Activated CD4-positive, alpha-beta T cell treated with anti-CD3 and anti-CD28 coated beads, Interleukin-2, amount 10 ng/mL, durations not matched to agents 7 days and 5 days (primary cell): ENCODE data around the gene HDAC4. TPM values are rescaled to one million over a fixed set of nuclear protein-coding genes. Genes with fewer than 3 reads are reported as not detected.

Source experiments
- CTCF ChIA-PET: fragments of 350-600 bp; sonication (Branson Sonifier 250); formaldehyde crosslinking; loops from one replicate; lab custom pipeline; 2021; ENCODE audit warnings: antibody characterized with exemption; lab: Charles Lee
- POLR2A ChIA-PET: fragments of 350-600 bp; sonication (Branson Sonifier 250); formaldehyde crosslinking; loops from one replicate; lab custom pipeline; 2021; ENCODE audit warnings: antibody characterized with exemption; lab: Charles Lee
- DNase-seq: peaks from one replicate; pipeline ENCODE4 v3.0.0-alpha.2; 2020
- H3K27ac Mint-ChIP-seq: one replicate; pipeline ENCODE4 v1.8.0; 2021; ENCODE audit warnings: mild to moderate bottlenecking, moderate library complexity, mixed read lengths
- H3K27me3 Mint-ChIP-seq: one replicate; pipeline ENCODE4 v1.8.0; 2021; ENCODE audit warnings: mixed read lengths
- H3K36me3 Mint-ChIP-seq: one replicate; pipeline ENCODE4 v1.8.0; 2021; ENCODE audit warnings: low read depth, mixed read lengths
- H3K4me1 Mint-ChIP-seq: one replicate; pipeline ENCODE4 v1.8.0; 2021; ENCODE audit warnings: mixed read lengths
- H3K4me3 Mint-ChIP-seq: one replicate; pipeline ENCODE4 v1.8.0; 2021; ENCODE audit warnings: mild to moderate bottlenecking, moderate library complexity, mixed read lengths
- H3K9me3 Mint-ChIP-seq: one replicate; pipeline ENCODE4 v1.8.0; 2021; ENCODE audit warnings: mixed read lengths
- total RNA-seq, 2 experiments: library from RNA; stranded (reverse); gene quantifications; one replicate each; pipeline ENCODE4 v1.2.3, GENCODE V29; 2021

HDAC4 gene
- total RNA-seq, 2 experiments from 2014 or later, result 57.1 to 68.4 TPM

DNA sequence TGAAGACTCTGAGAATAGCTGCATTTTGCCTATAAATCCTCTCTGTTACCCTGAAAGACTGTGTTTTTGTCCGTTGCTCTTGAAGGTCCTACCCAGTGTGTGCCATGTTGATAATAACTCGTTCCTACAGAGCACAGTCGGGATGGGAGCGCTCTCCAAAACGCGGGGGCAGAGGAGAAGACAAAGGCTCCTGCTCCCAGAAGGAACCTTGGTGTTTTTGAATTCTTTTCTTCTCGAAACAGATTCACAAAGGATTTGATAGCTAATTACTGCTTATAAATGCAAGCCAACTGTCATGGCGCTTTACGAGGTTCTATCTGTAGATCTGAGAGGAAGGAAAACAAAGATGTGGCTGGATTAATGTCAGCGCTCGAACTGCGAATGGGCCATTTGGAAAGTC, 19.3 kb upstream of the HDAC4 start:
- H3K4me1 Mint-ChIP-seq, result no peaks in the 10 kb centered on the region
- no peaks in the 10 kb centered on the region for H3K36me3 Mint-ChIP-seq
- H3K9me3 Mint-ChIP-seq, result no peaks in the 10 kb centered on the region
- H3K4me3 Mint-ChIP-seq, result no peak overlapping the region
- POLR2A ChIA-PET, result no interaction called here
- H3K27ac Mint-ChIP-seq, result no peak overlapping the region
- CTCF ChIA-PET, result no interaction called here
- peaks cover 8% of the 10 kb centered on the region for H3K27me3 Mint-ChIP-seq
- no peak for DNase-seq

DNA sequence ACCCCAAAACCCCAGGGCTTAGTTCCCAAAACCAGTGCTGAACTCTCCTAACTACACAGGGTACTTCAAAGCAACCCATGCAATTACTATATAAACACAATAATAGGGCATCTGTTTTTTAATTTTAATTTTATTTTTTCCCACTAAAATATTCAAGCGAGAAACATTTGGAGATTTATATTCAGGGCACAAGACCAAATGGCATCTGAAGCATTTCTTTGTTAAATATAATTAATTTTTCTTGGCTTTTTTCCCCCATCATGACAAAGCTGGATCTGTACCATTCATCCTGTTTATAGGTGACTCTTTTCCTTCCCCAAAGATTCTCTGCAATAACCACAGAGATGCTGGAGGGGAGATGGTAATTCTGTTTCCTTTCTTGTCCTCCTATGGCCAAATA, 18.1 kb upstream of the HDAC4 start:
- ChIA-PET POLR2A (no interaction called here), CTCF (no interaction called here)
- H3K27me3 Mint-ChIP-seq, result peaks cover 8% of the 10 kb centered on the region

DNA sequence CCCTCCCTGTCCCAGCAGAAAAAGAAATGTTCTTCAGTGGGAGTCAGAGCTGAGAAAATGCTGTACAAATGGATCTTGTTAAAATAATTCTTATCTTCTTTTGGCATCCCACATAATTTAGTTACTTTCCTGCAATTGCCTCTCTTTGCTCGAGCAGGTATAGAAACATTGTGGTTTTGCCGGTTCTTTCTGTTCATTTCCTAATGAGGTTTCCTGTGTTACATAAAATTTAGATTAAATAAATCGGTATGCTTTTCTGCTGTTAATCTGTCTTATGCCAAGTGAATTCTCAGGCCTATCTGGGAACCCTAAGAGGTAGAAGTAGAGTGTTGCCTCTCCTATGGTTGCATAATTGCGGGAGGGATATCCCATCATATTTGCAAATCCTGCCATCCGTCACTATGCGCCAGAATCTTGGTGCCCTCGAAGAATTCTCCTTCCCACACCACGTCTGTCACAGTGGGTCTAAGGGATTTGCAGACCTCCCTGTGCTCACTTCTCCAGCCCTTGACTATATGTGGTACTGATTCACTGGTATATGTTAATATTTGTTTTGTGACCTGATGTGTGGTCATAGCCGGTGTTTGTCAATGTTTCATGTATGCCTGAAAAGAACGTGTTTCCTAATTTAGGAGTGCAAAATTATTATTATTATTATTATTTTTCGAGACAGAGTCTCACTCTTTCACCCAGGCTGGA, 12.2 kb upstream of the HDAC4 start:
- DNase-seq, result no peak
- ChIA-PET POLR2A (no interaction called here), CTCF (no interaction called here)
- peaks cover 11% of the 10 kb centered on the region for H3K27me3 Mint-ChIP-seq
- H3K4me3 Mint-ChIP-seq, result no peak overlapping the region
- no peaks in the 10 kb centered on the region for H3K36me3 Mint-ChIP-seq
- peaks cover 10% of the 10 kb centered on the region for H3K9me3 Mint-ChIP-seq
- H3K27ac Mint-ChIP-seq, result no peak overlapping the region
- H3K4me1 Mint-ChIP-seq, result peaks cover 15% of the 10 kb centered on the region

More for the DNA sequence above, 18.1 kb upstream of the HDAC4 start:
- H3K9me3 Mint-ChIP-seq, result peaks cover 5% of the 10 kb centered on the region
- H3K4me1 Mint-ChIP-seq, result peaks cover 3% of the 10 kb centered on the region
- H3K27ac Mint-ChIP-seq, result no peak overlapping the region
- no peak for DNase-seq
- no peaks in the 10 kb centered on the region for H3K36me3 Mint-ChIP-seq
- no peak overlapping the region for H3K4me3 Mint-ChIP-seq

DNA sequence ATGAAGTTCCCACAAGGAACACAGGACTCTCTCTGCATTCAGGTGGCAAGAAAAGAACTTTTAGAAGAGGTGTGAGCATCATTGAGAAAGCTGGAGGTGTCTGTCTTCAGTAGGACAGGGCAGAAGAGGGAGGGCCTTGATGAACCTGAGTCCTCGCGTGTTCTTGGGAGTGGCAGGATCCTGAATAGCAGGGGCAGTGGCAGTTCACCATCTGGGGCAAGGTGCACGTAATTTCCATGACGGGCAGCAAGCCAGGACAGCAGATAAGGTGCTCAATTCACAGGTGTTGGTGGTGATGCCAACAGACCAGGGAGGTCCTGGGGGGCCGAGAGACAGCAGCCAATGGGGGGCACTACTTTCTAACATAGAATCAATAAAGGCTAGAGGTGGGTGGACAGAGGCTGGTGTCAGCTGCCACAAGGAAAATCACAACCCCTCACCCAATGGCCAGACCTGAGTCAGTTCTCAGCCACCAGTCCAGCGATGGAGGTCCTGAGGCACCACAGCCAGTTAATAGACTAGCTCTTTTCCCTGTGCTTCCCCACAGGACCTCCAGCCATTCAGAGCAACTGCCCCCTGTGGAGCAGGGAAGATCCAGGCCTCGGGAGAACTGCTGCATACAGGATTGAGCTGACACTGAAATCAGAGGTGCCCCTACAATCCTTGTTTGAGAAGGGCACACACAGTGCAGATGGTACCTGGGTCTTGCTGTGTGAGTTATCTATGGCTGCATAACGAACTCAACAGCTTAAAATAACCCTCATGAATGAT, 10.9 kb upstream of the HDAC4 start:
- ChIA-PET CTCF (no interaction called here), POLR2A (no interaction called here)
- Mint-ChIP-seq H3K36me3 (no peaks in the 10 kb centered on the region), H3K27me3 (peaks cover 11% of the 10 kb centered on the region), H3K27ac (no peak overlapping the region), H3K9me3 (peaks cover 10% of the 10 kb centered on the region), H3K4me3 (no peak overlapping the region), H3K4me1 (peaks cover 15% of the 10 kb centered on the region)
- no peak for DNase-seq

DNA sequence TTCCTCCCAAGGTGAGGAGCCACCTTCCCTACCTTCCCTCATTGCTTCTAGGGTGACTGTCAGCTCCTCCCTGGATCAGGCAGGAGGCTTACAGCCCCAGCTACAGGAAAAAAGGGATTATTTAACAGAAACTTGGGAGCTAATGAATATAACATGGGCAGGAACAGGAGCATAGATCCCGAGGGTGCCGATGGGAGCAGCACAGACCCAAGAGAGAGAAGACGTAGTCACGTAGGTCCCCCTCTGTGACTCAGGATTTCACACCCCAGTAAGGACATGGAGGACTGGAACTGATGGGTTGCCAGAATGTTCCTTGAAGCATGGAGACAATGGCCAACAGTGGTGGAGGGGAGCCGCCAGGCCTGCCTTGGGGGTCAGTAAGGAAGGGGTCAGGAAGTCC, 10.3 kb upstream of the HDAC4 start:
- no peaks in the 10 kb centered on the region for H3K36me3 Mint-ChIP-seq
- ChIA-PET CTCF (no interaction called here), POLR2A (no interaction called here)
- H3K4me3 Mint-ChIP-seq, result no peak overlapping the region
- DNase-seq, result no peak
- H3K27me3 Mint-ChIP-seq, result peaks cover 8% of the 10 kb centered on the region
- no peak overlapping the region for H3K27ac Mint-ChIP-seq
- peaks cover 10% of the 10 kb centered on the region for H3K9me3 Mint-ChIP-seq
- H3K4me1 Mint-ChIP-seq, result peaks cover 15% of the 10 kb centered on the region

DNA sequence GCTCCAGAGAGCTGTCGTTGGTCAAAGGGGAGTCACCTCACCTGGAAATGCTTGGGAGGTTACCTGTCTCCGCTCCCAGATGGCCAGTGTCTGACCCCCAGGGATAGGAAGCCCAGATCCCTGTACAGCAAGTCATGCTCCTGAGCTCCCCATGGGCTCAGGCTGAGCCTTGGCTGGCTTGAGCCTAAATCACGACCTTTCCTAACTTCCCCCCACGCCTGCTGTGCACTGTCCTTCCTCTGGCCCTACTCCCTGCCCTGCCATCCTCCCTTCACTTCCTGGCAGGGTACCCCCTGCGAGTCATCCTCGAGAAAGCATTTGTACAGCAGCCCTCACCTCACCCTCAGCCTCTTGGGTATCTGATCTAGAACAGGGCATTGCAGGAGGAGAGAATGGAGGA, 9.2 kb upstream of the HDAC4 start:
- Mint-ChIP-seq H3K9me3 (peaks cover 10% of the 10 kb centered on the region), H3K4me3 (no peak overlapping the region), H3K36me3 (no peaks in the 10 kb centered on the region), H3K27ac (no peak overlapping the region), H3K27me3 (peaks cover 8% of the 10 kb centered on the region), H3K4me1 (peaks cover 15% of the 10 kb centered on the region)
- ChIA-PET CTCF (no interaction called here), POLR2A (no interaction called here)
- no peak for DNase-seq

DNA sequence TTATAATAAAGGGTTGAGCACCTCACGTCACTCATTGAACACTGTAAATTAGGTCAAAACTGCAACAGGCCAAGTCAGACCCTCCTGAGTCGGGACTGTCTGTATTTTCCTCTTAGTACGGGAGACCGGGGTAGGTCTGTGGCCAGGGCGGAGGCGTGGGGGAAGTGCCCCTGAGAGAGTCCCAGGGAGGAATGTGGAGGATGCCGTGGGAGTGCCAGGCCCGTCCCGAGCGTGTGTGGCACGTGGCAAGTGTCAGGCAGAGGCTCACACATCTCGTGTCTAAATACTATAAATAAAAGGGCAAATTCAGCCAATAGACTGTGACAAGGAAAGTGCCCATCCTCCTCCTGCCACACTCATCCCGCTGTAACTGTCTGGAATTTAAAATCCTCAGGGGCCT, 6.3 kb upstream of the HDAC4 start:
- Mint-ChIP-seq H3K27me3 (peaks cover 11% of the 10 kb centered on the region), H3K36me3 (peaks cover 5% of the 10 kb centered on the region), H3K9me3 (peaks cover 6% of the 10 kb centered on the region), H3K4me1 (peaks cover 13% of the 10 kb centered on the region), H3K4me3 (no peak overlapping the region), H3K27ac (no peak overlapping the region)
- DNase-seq, result no peak
- ChIA-PET CTCF (no interaction called here), POLR2A (no interaction called here)

DNA sequence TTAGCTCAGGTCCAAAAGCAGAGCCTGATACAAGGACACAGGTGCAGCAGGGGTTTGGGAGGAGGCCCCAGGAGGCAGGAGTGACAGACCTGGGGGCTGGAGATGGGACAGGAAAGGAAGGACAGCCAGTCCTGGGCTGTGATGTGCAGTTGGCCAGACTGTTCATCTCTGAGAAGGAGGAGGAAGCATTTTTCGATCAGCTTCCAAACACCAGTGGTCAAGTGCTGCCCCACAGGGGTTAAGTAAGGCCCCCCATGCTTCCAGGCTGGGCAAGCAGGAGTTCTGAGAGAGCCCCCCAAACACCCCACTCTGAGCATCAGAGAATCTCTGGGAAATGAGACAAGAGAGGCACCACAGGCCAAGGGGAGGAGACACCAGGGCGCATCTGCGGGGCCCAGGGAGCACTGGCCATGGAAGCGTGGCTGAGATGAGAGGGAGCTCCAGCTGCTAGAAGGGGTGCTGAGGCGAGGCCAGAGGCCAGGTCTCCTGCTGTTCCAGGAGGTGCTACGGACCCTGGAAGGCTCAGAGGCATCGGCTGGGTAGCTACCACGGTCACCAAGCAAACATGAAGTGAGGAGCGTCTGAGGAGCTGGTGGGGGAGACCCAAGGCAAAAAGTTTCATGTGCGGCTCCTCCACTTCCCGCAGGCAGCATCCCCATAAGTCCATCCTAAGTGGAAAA, 5.6 kb upstream of the HDAC4 start:
- peaks cover 16% of the 10 kb centered on the region for H3K4me1 Mint-ChIP-seq
- peaks cover 5% of the 10 kb centered on the region for H3K36me3 Mint-ChIP-seq
- peaks cover 6% of the 10 kb centered on the region for H3K9me3 Mint-ChIP-seq
- H3K27me3 Mint-ChIP-seq, result peaks cover 10% of the 10 kb centered on the region
- H3K4me3 Mint-ChIP-seq, result no peak overlapping the region
- peak overlapping the region; percentile 47 for H3K27ac Mint-ChIP-seq
- ChIA-PET CTCF (no interaction called here), POLR2A (no interaction called here)
- DNase-seq, result no peak

DNA sequence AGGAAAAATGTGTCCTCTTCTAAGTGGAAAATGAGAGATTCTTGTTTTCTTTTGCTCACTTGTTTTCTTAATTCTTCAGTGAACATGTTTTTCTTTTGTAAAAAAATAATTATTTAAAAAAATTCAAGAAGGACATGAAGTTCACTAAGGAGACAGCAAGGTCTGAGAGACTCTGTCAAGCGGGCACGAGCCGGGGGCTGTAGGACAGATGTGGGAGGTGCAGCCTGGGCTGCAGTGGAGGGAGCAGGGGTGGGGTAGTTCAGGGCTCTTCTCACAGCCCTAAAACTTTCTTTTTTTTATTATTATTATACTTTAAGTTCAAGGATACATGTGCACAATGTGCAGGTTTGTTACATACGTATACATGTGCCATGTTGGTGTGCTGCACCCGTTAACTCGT, 4.3 kb upstream of the HDAC4 start:
- H3K27ac Mint-ChIP-seq, result no peak overlapping the region
- H3K4me3 Mint-ChIP-seq, result no peak overlapping the region
- POLR2A ChIA-PET, result no interaction called here
- H3K9me3 Mint-ChIP-seq, result peaks cover 6% of the 10 kb centered on the region
- H3K27me3 Mint-ChIP-seq, result peaks cover 4% of the 10 kb centered on the region
- CTCF ChIA-PET, result no interaction called here
- peaks cover 5% of the 10 kb centered on the region for H3K36me3 Mint-ChIP-seq
- peaks cover 16% of the 10 kb centered on the region for H3K4me1 Mint-ChIP-seq
- no peak for DNase-seq

DNA sequence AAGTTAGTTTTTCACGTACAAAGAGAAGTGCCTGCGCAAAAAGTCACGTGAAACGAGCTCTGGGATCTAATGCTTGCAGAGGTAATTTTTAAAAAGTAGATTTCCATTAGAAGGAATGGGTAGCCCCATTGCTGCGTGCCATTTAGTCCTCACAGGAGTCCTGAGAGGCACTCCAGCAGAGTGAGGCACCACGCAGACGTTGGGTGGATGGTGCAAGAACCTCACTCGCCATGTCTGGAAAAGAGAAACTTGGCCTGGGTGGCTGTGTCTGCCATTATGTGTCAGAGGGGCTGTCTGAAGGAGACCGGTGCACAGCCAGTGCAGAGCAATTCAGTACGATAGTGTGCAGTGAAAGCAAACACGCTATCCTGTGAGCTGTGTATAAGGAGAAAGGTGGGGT, 1.8 kb upstream of the HDAC4 start:
- DNase-seq, result no peak
- Mint-ChIP-seq H3K27ac (peak overlapping the region; percentile 97), H3K4me1 (peaks cover 34% of the 10 kb centered on the region), H3K9me3 (peaks cover 2% of the 10 kb centered on the region), H3K36me3 (peaks cover 12% of the 10 kb centered on the region), H3K4me3 (peak overlapping the region; percentile 86), H3K27me3 (peaks cover 3% of the 10 kb centered on the region)
- CTCF ChIA-PET, result interaction anchor here (0.6 to 0.8 kb wide), 2 partner anchors 115 to 127 kb away, joined by 3 read pairs; no protein-coding TSS in a partner anchor
- POLR2A ChIA-PET, result interaction anchor here (0.7 kb wide), 1 partner anchor 108 kb away, joined by 3 read pairs; no protein-coding TSS in a partner anchor

DNA sequence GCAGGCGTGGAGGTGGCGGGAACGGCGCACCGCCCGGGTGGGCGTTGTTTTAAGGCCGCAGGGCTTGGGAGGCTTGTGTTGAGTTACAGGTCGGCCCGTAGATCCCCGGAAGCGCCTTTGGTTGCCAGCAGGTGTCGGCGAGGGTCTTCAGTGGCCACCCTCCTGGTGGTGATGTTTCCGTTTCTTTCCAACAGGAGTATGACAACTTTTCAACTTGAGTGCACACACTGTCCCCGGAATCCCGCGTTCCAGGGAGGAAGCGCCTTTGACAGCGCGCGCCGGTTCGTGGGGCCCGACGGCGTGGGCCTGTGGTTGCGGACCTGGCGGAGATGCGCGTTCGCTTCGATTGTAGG, 1.0 kb upstream of the HDAC4 start:
- H3K27ac Mint-ChIP-seq, result peak overlapping the region; percentile 97
- peaks cover 2% of the 10 kb centered on the region for H3K9me3 Mint-ChIP-seq
- peaks cover 43% of the 10 kb centered on the region for H3K4me1 Mint-ChIP-seq
- peaks cover 12% of the 10 kb centered on the region for H3K36me3 Mint-ChIP-seq
- no peak for DNase-seq
- CTCF ChIA-PET, result interaction anchor here (0.6 kb wide), 1 partner anchor 114 kb away, joined by 3 read pairs; no protein-coding TSS in a partner anchor
- peaks cover 3% of the 10 kb centered on the region for H3K27me3 Mint-ChIP-seq
- POLR2A ChIA-PET, result interaction anchor here (0.7 kb wide), 1 partner anchor 107 kb away, joined by 3 read pairs; no protein-coding TSS in a partner anchor
- H3K4me3 Mint-ChIP-seq, result peak overlapping the region; percentile 86

DNA sequence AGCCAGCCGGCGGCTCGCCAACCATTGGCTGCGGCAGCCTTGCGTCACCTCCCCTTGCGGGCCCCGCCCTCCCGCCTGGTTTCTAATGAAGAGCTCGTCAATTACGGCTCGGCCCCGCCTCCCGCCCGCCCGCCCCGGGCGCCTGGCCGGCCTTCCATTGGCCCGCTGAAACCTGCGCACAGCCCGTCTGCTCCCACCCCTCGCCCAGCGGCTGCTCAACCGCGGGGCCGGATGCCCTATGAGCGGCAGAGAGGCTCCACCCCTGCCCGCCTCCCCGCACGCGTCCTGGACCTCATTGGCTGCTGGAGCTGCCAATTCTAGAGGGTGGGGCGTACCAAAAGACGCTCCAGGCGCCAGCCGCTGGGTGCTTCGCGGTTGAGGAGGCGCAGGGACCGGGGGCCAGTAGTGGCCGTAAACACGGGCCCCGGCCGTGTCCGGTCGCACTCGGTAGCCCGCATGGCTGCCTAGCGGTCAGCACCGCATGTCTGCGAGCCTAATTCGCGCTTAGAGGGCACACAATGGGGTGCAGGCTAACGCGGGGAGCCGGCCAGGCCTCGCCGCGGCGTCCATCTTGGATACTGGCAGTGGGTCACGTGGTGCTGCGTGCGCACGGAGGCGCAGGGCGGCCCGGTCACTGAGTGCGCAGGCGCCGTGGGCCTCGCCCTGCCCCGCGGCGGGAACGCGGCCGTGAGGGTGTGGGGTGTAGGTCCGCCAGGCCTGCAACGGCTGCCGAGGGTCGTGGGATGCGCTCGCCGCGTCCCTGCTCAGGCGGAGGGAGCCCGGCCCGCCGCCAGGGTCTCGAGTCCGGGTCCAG, 454 bp upstream of the HDAC4 start:
- Mint-ChIP-seq H3K4me1 (peaks cover 48% of the 10 kb centered on the region), H3K4me3 (peak overlapping the region; percentile 86), H3K27me3 (peaks cover 3% of the 10 kb centered on the region), H3K9me3 (peaks cover 2% of the 10 kb centered on the region), H3K36me3 (peaks cover 12% of the 10 kb centered on the region), H3K27ac (peak overlapping the region; percentile 97)
- DNase-seq, result peak; percentile 99
- ChIA-PET POLR2A (interaction anchor here (0.6 to 0.8 kb wide), 3 partner anchors 20 to 1610 kb away, joined by 3 to 5 read pairs (median 3); no protein-coding TSS in a partner anchor), CTCF (interaction anchor here (0.8 kb wide), 1 partner anchor 63 kb away, joined by 4 read pairs; no protein-coding TSS in a partner anchor)
